B cell (primary cell): ENCODE results near the gene SLC24A4.

Experiments used
- EZH2 ChIP-seq: IDR thresholded peaks from 2 replicates; pipeline ENCODE4 v1.6.1; 2012; ENCODE audit warnings: borderline replicate concordance, low read depth, mild to moderate bottlenecking, moderate library complexity, low read length; ENCODE audit not compliant: insufficient read depth, poor library complexity, severe bottlenecking
- TF ChIP-seq, protein P1 (sequence below): fragments of 200-600 bp; IDR thresholded peaks from one replicate; pipeline ENCODE4 v1.8.0; 2022; ENCODE audit warnings: antibody characterized with exemption, mild to moderate bottlenecking

- TF ChIP-seq, protein P1, sequence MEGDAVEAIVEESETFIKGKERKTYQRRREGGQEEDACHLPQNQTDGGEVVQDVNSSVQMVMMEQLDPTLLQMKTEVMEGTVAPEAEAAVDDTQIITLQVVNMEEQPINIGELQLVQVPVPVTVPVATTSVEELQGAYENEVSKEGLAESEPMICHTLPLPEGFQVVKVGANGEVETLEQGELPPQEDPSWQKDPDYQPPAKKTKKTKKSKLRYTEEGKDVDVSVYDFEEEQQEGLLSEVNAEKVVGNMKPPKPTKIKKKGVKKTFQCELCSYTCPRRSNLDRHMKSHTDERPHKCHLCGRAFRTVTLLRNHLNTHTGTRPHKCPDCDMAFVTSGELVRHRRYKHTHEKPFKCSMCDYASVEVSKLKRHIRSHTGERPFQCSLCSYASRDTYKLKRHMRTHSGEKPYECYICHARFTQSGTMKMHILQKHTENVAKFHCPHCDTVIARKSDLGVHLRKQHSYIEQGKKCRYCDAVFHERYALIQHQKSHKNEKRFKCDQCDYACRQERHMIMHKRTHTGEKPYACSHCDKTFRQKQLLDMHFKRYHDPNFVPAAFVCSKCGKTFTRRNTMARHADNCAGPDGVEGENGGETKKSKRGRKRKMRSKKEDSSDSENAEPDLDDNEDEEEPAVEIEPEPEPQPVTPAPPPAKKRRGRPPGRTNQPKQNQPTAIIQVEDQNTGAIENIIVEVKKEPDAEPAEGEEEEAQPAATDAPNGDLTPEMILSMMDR: no peak
- TF ChIP-seq EZH2: no peak
These were observed 117.5 kb downstream of the SLC24A4 start for GRCh38 chr14:92440345-92441003.
